HG03025 (cell line): Measurements from ENCODE around the gene HNRNPC.
A peak's percentile ranks its signal among the peaks of the same experiment; 100 is the strongest.
"Not testable (repeated sequence)": the region's sequence is repeated elsewhere in the genome, so short reads cannot be mapped to it uniquely, and the experiment has no call there.

Experiments
- ATAC-seq: cut with Tn5 transposase; IDR thresholded peaks from one replicate; pipeline ENCODE4 v1.9.1; 2021; ENCODE audit warnings: mild to moderate bottlenecking, moderate library complexity; ENCODE audit not compliant: unreplicated experiment, low FRiP score

Gene HNRNPC

GRCh38 chr14:21269252-21270046 lies at the start of gene HNRNPC:
HNRNPC (minus strand) TSS chr14:21269442; CDS start chr14:21234193, 35,249 bp downstream.
- peak; percentile 87 for ATAC-seq

GRCh38 chr14:21317398-21317797 lies 48.2 kb upstream of the HNRNPC start:
- ATAC-seq = no peak

- ATAC-seq = no peak
Measured at GRCh38 chr14:21313512-21313911, 44.3 kb upstream of the HNRNPC start.

GRCh38 chr14:21311614-21312013 lies 42.4 kb upstream of the HNRNPC start:
- ATAC-seq = no peak

GRCh38 chr14:21309956-21310355 lies 40.7 kb upstream of the HNRNPC start:
- ATAC-seq = no peak

GRCh38 chr14:21309238-21309636 lies 40.0 kb upstream of the HNRNPC start:
- no peak for ATAC-seq

GRCh38 chr14:21308479-21309237 lies 39.4 kb upstream of the HNRNPC start:
- ATAC-seq = peak; percentile 82

GRCh38 chr14:21308132-21308478 lies 38.9 kb upstream of the HNRNPC start:
- ATAC-seq = peak; percentile 21

- no peak for ATAC-seq
Measured at GRCh38 chr14:21307637-21308036, 38.4 kb upstream of the HNRNPC start.

- ATAC-seq = not testable (repeated sequence)
Measured at GRCh38 chr14:21302836-21303140, 33.5 kb upstream of the HNRNPC start.

GRCh38 chr14:21302013-21302835 lies 33.0 kb upstream of the HNRNPC start:
- ATAC-seq = no peak

GRCh38 chr14:21300892-21301291 lies 31.6 kb upstream of the HNRNPC start:
- ATAC-seq = no peak

GRCh38 chr14:21299562-21300130 lies 30.4 kb upstream of the HNRNPC start:
- no peak for ATAC-seq

- no peak for ATAC-seq
Measured at GRCh38 chr14:21298358-21298757, 29.1 kb upstream of the HNRNPC start.

- ATAC-seq = not testable (repeated sequence)
Measured at GRCh38 chr14:21294026-21294425, 24.8 kb upstream of the HNRNPC start.

- ATAC-seq = no peak
Measured at GRCh38 chr14:21287168-21287567, 17.9 kb upstream of the HNRNPC start.

GRCh38 chr14:21286516-21286915 lies 17.3 kb upstream of the HNRNPC start:
- not testable (repeated sequence) for ATAC-seq

- not testable (repeated sequence) for ATAC-seq
Measured at GRCh38 chr14:21281917-21282316, 12.7 kb upstream of the HNRNPC start.

GRCh38 chr14:21279783-21280182 lies 10.5 kb upstream of the HNRNPC start, which contains the start of gene RPGRIP1:
RPGRIP1 (plus strand) TSS chr14:21280083; CDS start chr14:21287977, 7,894 bp downstream.
- ATAC-seq = no peak

- no peak for ATAC-seq
Measured at GRCh38 chr14:21278632-21279031, 9.4 kb upstream of the HNRNPC start.
